Activated CD8-positive, alpha-beta memory T cell treated with anti-CD3 and anti-CD28 coated beads, Interleukin-2, amount 50 U/mL, for 48 hours (primary cell): Measurements from ENCODE around the gene HIPK1.

Experiments
- DNase-seq: peaks from one replicate; pipeline ENCODE4 v3.0.0-alpha.2; 2020

Gene HIPK1

GRCh38 chr1:114021665-114022099 lies 92.6 kb downstream of the HIPK1 start:
- no peak for DNase-seq

- DNase-seq: no peak
These were observed 93.8 kb downstream of the HIPK1 start for GRCh38 chr1:114022877-114023276.

GRCh38 chr1:114023377-114023776 lies 94.3 kb downstream of the HIPK1 start:
- DNase-seq: no peak

GRCh38 chr1:114024049-114024448 lies 94.9 kb downstream of the HIPK1 start:
- DNase-seq: no peak

- no peak for DNase-seq
These were observed 96.7 kb downstream of the HIPK1 start for GRCh38 chr1:114025609-114026401.

GRCh38 chr1:114026797-114027196 lies 97.7 kb downstream of the HIPK1 start:
- no peak for DNase-seq
